SK-N-SH treated with all-trans-retinoic acid at 6 μM for 48 hours (cell line): ENCODE measurements around the gene DNPH1.
A peak's percentile ranks its signal among the peaks of the same experiment; 100 is the strongest.

Experiments used
- ATAC-seq: fragments of 200-7000 bp; cut with Tn5 transposase; 3 replicates; pipeline ENCODE4 v1.9.1; 2020; ENCODE audit warnings: mild to moderate bottlenecking, moderate library complexity
- ARNTL ChIP-seq: fragments of 450-650 bp; formaldehyde crosslinking; IDR thresholded peaks from 2 replicates; pipeline ENCODE4 v1.5.0; 2020; ENCODE audit warnings: low read depth, mild to moderate bottlenecking, moderate library complexity, borderline replicate concordance
- BACH2 ChIP-seq: fragments of 250-450 bp; sonication (Bioruptor Pico); IDR thresholded peaks from 2 replicates; pipeline ENCODE4 v1.9.0; 2021; ENCODE audit warnings: mild to moderate bottlenecking, borderline replicate concordance
- CSDC2 ChIP-seq: fragments of 250-450 bp; sonication (Bioruptor Pico); IDR thresholded peaks from 2 replicates; pipeline ENCODE4 v1.5.0; 2020; ENCODE audit warnings: mild to moderate bottlenecking, moderate library complexity
- ESRRG ChIP-seq: fragments of 250-450 bp; sonication (Bioruptor Pico); IDR thresholded peaks from 2 replicates; pipeline ENCODE4 v1.6.1; 2021; ENCODE audit warnings: mild to moderate bottlenecking
- ISL1 ChIP-seq: fragments of 250-450 bp; sonication (Bioruptor Pico); IDR thresholded peaks from 2 replicates; pipeline ENCODE4 v2.1.2; 2022; ENCODE audit warnings: mild to moderate bottlenecking, moderate library complexity
- PPARA ChIP-seq: fragments of 250-450 bp; sonication (Bioruptor Pico); IDR thresholded peaks from 2 replicates; pipeline ENCODE4 v1.5.0; 2020; ENCODE audit warnings: mild to moderate bottlenecking, borderline replicate concordance
- RARB ChIP-seq: fragments of 250-450 bp; sonication (Bioruptor Pico); IDR thresholded peaks from 2 replicates; pipeline ENCODE4 v1.8.0; 2021; ENCODE audit warnings: mild to moderate bottlenecking, moderate library complexity
- SNAI2 ChIP-seq: fragments of 250-450 bp; sonication (Bioruptor Pico); IDR thresholded peaks from 2 replicates; pipeline ENCODE4 v1.5.0; 2020; ENCODE audit warnings: mild to moderate bottlenecking, moderate library complexity
- TCF4 ChIP-seq: fragments of 250-450 bp; sonication (Bioruptor Pico); IDR thresholded peaks from 2 replicates; pipeline ENCODE4 v1.8.0; 2021; ENCODE audit warnings: mild to moderate bottlenecking, moderate library complexity, borderline replicate concordance
- ZC3H10 ChIP-seq: fragments of 250-450 bp; sonication (Bioruptor Pico); IDR thresholded peaks from 2 replicates; pipeline ENCODE4 v1.5.1; 2021; ENCODE audit warnings: mild to moderate bottlenecking, moderate library complexity
- ZFP30 ChIP-seq: fragments of 450-650 bp; formaldehyde crosslinking; IDR thresholded peaks from 2 replicates; pipeline ENCODE4 v1.5.0; 2022; ENCODE audit warnings: mild to moderate bottlenecking, moderate library complexity
- ZNF565 ChIP-seq: fragments of 450-650 bp; formaldehyde crosslinking; conservative IDR thresholded peaks from 2 replicates; pipeline ENCODE4 v1.5.0; 2020; ENCODE audit warnings: low read depth, mild to moderate bottlenecking, moderate library complexity
- ZNF70 ChIP-seq: fragments of 450-650 bp; formaldehyde crosslinking; IDR thresholded peaks from 2 replicates; pipeline ENCODE4 v1.5.0; 2020; ENCODE audit warnings: mild to moderate bottlenecking, moderate library complexity
- TF ChIP-seq, protein P1 (sequence below): fragments of 250-450 bp; sonication (Bioruptor Pico); IDR thresholded peaks from 2 replicates; pipeline ENCODE4 v1.5.1; 2020; ENCODE audit warnings: low read depth, mild to moderate bottlenecking, moderate library complexity
- TF ChIP-seq, protein P2 (sequence below): fragments of 250-450 bp; sonication (Bioruptor Pico); IDR thresholded peaks from 2 replicates; pipeline ENCODE4 v1.5.0; 2020; ENCODE audit warnings: mild to moderate bottlenecking, moderate library complexity
- TF ChIP-seq, protein P3 (sequence below): fragments of 250-450 bp; sonication (Bioruptor Pico); IDR thresholded peaks from 2 replicates; pipeline ENCODE4 v1.8.0; 2020; ENCODE audit warnings: mild to moderate bottlenecking, moderate library complexity, borderline replicate concordance
- TF ChIP-seq, protein P4 (sequence below): fragments of 250-450 bp; sonication (Bioruptor Pico); IDR thresholded peaks from 2 replicates; pipeline ENCODE4 v1.5.1; 2021; ENCODE audit warnings: mild to moderate bottlenecking, moderate library complexity

The DNPH1 gene

DNA sequence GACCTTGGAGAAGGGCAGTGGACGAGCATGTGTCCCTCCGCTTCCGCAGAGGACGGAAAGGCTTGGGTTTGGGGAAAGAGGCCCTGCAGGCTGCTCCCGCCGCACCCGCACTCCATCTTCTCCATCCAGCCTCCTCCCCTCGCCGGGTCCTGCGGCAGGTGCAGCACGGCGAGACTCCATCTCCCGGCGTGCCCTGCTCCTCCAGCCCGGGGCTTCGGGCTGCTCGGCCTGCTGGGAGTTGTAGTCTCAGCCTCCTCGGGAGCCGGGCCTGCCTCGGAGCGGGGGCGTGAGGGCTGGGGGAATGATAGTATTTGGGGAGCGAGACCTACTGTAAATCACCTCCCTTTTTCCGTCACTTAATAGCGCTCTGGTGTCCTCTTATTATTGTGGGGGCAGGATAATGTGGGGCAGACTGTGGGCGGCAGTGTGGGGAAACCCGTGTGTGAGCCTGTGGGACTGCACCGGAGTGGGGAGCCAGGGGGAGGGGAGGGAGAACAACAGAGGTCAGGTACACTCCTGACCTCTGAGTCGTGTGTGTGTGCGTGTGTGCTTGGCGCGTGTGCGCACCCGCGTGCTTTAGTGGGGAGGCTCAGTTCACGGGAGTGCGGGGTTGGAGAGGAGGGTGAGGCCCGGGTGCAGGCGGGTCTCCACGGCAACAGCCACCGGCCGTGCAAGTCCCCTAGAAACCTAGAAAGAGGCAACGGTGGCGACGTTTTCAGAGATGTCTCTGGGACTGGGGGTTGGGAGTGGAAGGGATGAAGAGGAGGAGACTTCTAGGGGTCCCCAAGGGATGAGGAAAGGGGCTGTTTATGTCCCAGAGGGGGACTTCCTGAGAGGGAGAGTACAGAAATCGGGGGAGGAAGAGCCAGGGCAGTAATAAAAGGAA lies 18.1 kb upstream of the DNPH1 start:
- ATAC-seq: peak; percentile 98
- TF ChIP-seq, protein P1, sequence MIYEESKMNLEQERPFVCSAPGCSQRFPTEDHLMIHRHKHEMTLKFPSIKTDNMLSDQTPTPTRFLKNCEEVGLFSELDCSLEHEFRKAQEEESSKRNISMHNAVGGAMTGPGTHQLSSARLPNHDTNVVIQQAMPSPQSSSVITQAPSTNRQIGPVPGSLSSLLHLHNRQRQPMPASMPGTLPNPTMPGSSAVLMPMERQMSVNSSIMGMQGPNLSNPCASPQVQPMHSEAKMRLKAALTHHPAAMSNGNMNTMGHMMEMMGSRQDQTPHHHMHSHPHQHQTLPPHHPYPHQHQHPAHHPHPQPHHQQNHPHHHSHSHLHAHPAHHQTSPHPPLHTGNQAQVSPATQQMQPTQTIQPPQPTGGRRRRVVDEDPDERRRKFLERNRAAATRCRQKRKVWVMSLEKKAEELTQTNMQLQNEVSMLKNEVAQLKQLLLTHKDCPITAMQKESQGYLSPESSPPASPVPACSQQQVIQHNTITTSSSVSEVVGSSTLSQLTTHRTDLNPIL (CRISPR knock-in tag): no peak
- no peak for TF ChIP-seq ZC3H10 (CRISPR knock-in tag)
- TF ChIP-seq, protein P2, sequence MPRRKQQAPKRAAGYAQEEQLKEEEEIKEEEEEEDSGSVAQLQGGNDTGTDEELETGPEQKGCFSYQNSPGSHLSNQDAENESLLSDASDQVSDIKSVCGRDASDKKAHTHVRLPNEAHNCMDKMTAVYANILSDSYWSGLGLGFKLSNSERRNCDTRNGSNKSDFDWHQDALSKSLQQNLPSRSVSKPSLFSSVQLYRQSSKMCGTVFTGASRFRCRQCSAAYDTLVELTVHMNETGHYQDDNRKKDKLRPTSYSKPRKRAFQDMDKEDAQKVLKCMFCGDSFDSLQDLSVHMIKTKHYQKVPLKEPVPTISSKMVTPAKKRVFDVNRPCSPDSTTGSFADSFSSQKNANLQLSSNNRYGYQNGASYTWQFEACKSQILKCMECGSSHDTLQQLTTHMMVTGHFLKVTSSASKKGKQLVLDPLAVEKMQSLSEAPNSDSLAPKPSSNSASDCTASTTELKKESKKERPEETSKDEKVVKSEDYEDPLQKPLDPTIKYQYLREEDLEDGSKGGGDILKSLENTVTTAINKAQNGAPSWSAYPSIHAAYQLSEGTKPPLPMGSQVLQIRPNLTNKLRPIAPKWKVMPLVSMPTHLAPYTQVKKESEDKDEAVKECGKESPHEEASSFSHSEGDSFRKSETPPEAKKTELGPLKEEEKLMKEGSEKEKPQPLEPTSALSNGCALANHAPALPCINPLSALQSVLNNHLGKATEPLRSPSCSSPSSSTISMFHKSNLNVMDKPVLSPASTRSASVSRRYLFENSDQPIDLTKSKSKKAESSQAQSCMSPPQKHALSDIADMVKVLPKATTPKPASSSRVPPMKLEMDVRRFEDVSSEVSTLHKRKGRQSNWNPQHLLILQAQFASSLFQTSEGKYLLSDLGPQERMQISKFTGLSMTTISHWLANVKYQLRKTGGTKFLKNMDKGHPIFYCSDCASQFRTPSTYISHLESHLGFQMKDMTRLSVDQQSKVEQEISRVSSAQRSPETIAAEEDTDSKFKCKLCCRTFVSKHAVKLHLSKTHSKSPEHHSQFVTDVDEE: peak; percentile 68; the same call in 1 of the 2 replicates
- no peak for TF ChIP-seq RARB (CRISPR knock-in tag)
- TF ChIP-seq SNAI2 (CRISPR knock-in tag): peak; percentile 92; the same call in 1 of the 2 replicates
- no peak for TF ChIP-seq PPARA (CRISPR knock-in tag)
- TF ChIP-seq ZNF565 (CRISPR knock-in tag): no peak
- no peak for TF ChIP-seq ESRRG
- TF ChIP-seq, protein P3, sequence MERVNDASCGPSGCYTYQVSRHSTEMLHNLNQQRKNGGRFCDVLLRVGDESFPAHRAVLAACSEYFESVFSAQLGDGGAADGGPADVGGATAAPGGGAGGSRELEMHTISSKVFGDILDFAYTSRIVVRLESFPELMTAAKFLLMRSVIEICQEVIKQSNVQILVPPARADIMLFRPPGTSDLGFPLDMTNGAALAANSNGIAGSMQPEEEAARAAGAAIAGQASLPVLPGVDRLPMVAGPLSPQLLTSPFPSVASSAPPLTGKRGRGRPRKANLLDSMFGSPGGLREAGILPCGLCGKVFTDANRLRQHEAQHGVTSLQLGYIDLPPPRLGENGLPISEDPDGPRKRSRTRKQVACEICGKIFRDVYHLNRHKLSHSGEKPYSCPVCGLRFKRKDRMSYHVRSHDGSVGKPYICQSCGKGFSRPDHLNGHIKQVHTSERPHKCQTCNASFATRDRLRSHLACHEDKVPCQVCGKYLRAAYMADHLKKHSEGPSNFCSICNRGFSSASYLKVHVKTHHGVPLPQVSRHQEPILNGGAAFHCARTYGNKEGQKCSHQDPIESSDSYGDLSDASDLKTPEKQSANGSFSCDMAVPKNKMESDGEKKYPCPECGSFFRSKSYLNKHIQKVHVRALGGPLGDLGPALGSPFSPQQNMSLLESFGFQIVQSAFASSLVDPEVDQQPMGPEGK (CRISPR knock-in tag): no peak
- TF ChIP-seq, protein P4, sequence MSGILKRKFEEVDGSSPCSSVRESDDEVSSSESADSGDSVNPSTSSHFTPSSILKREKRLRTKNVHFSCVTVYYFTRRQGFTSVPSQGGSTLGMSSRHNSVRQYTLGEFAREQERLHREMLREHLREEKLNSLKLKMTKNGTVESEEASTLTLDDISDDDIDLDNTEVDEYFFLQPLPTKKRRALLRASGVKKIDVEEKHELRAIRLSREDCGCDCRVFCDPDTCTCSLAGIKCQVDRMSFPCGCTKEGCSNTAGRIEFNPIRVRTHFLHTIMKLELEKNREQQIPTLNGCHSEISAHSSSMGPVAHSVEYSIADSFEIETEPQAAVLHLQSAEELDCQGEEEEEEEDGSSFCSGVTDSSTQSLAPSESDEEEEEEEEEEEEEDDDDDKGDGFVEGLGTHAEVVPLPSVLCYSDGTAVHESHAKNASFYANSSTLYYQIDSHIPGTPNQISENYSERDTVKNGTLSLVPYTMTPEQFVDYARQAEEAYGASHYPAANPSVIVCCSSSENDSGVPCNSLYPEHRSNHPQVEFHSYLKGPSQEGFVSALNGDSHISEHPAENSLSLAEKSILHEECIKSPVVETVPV: no peak
- TF ChIP-seq CSDC2 (CRISPR knock-in tag): no peak
- TF ChIP-seq ISL1: no peak
- no peak for TF ChIP-seq TCF4 (CRISPR knock-in tag)

DNA sequence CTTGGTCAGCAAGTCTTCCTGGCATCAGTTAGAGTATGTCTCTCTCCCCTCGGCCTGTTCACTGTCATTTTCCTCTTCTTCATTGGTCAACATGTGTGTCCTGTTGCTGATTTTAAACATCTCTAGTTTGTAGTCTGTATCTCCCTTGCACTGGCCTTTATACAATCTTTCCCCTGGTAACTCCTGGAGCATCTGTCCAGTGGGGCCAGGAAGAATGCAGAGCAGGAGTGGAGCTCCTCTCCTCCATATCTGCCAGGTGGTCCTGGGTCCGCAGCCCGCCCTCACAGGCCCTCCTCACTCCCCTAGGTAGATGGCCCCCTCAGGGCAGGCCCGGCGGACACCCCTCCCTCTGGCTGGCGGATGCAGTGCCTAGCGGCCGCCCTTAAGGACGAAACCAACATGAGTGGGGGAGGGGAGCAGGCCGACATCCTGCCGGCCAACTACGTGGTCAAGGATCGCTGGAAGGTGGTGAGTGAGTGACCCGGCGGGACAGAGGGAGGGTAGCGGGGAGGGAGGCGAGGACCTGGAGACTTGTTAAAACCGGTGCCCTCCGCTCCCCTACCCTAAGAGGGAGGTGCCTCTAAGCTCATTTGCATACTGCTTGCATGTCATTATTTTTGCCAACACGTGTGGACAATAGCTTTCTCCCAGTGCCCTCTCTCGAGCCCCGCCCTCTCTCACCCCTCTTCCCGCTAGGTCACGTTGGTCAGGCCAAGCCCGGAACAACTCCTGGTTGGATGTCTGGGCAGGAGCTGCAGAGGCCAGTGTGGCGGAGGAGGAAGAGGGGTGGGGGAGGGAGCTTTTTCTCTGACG lies 17.2 kb upstream of the DNPH1 start:
- ATAC-seq: peak; percentile 64

More for the DNA sequence above, 17.2 kb upstream of the DNPH1 start:
- TF ChIP-seq, protein P4: no peak
- no peak for TF ChIP-seq ZC3H10 (CRISPR knock-in tag)
- no peak for TF ChIP-seq ZFP30
- no peak for TF ChIP-seq ARNTL (CRISPR knock-in tag)
- no peak for TF ChIP-seq SNAI2 (CRISPR knock-in tag)
- TF ChIP-seq ZNF70 (CRISPR knock-in tag): no peak
- no peak for TF ChIP-seq BACH2 (CRISPR knock-in tag)
- no peak for TF ChIP-seq RARB (CRISPR knock-in tag)
- no peak for TF ChIP-seq CSDC2 (CRISPR knock-in tag)
- TF ChIP-seq, protein P1 (CRISPR knock-in tag): no peak
- TF ChIP-seq, protein P2: no peak
- TF ChIP-seq, all 23 proteins: peak for 0
